IMR-90 (cell line): ENCODE data around the gene TRPM3.

ENCODE experiments used
- BHLHE40 ChIP-seq: fragments of 150-350 bp; IDR thresholded peaks from 2 replicates; pipeline ENCODE4 v1.6.1; 2016; ENCODE audit warnings: mild to moderate bottlenecking, low read depth, low read length
- CHD1 ChIP-seq: IDR thresholded peaks from 2 replicates; pipeline ENCODE4 v1.6.1; 2012; ENCODE audit warnings: low read depth, low read length, improper control_type of control experiment
- FOS ChIP-seq: fragments of 150-350 bp; IDR thresholded peaks from 2 replicates; pipeline ENCODE4 v1.6.1; 2016; ENCODE audit warnings: low read depth, low read length
- MAFK ChIP-seq: IDR thresholded peaks from 2 replicates; pipeline ENCODE4 v1.6.1; 2012; ENCODE audit warnings: low read depth, low read length, improper control_type of control experiment
- MAZ ChIP-seq: IDR thresholded peaks from 2 replicates; pipeline ENCODE4 v1.6.1; 2012; ENCODE audit warnings: low read depth, mild to moderate bottlenecking, low read length, improper control_type of control experiment, moderate library complexity, borderline replicate concordance
- MXI1 ChIP-seq: IDR thresholded peaks from 2 replicates; pipeline ENCODE4 v1.6.1; 2012; ENCODE audit warnings: low read depth, mild to moderate bottlenecking, low read length, moderate library complexity, borderline replicate concordance
- POLR2A ChIP-seq: IDR thresholded peaks from 2 replicates; pipeline ENCODE4 v1.6.1; 2012; ENCODE audit warnings: mild to moderate bottlenecking, low read depth, low read length
- RAD21 ChIP-seq: IDR thresholded peaks from 2 replicates; pipeline ENCODE4 v1.6.1; 2012; ENCODE audit warnings: low read length, improper control_type of control experiment
- RCOR1 ChIP-seq: IDR thresholded peaks from 2 replicates; pipeline ENCODE4 v1.6.1; 2012; ENCODE audit warnings: mild to moderate bottlenecking, low read length, improper control_type of control experiment; ENCODE audit not compliant: insufficient replicate concordance
- RFX5 ChIP-seq: IDR thresholded peaks from 2 replicates; pipeline ENCODE4 v1.8.0; 2012; ENCODE audit warnings: low read depth, mild to moderate bottlenecking, low read length, moderate library complexity
- SMC3 ChIP-seq: fragments of 150-350 bp; IDR thresholded peaks from 2 replicates; pipeline ENCODE4 v1.6.1; 2016; ENCODE audit warnings: low read depth, mild to moderate bottlenecking, antibody characterized with exemption, low read length, moderate library complexity
- TF ChIP-seq, protein P1 (sequence below): conservative IDR thresholded peaks from 2 replicates; pipeline ENCODE4 v1.5.1; 2012; ENCODE audit warnings: mild to moderate bottlenecking, low read depth, low read length, improper control_type of control experiment
- TF ChIP-seq, protein P2 (sequence below): fragments of 150-350 bp; IDR thresholded peaks from 2 replicates; pipeline ENCODE4 v1.6.1; 2017; ENCODE audit warnings: mild to moderate bottlenecking, antibody characterized with exemption, low read length, low read depth

DNA sequence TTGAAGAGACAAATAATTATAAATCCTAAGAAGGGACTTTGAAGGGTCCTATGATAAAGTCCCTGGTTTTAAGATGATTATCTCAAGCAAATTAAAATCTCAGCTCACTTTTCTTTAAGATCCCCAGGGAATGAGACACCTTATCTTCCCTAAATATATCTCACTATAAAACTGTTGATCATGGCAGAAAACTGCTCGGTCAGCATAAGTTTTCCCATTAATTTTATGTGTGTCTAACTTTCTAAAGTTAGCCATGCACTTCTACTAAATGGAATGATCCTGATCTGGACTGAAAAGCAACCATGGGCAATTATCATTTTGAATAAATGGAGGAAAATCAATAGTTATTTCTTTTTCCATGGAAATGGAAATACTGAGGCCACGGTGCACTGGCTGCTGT is 314.5 kb downstream of the TRPM3 start:
- TF ChIP-seq, protein P1, sequence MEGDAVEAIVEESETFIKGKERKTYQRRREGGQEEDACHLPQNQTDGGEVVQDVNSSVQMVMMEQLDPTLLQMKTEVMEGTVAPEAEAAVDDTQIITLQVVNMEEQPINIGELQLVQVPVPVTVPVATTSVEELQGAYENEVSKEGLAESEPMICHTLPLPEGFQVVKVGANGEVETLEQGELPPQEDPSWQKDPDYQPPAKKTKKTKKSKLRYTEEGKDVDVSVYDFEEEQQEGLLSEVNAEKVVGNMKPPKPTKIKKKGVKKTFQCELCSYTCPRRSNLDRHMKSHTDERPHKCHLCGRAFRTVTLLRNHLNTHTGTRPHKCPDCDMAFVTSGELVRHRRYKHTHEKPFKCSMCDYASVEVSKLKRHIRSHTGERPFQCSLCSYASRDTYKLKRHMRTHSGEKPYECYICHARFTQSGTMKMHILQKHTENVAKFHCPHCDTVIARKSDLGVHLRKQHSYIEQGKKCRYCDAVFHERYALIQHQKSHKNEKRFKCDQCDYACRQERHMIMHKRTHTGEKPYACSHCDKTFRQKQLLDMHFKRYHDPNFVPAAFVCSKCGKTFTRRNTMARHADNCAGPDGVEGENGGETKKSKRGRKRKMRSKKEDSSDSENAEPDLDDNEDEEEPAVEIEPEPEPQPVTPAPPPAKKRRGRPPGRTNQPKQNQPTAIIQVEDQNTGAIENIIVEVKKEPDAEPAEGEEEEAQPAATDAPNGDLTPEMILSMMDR, result no peak
- no peak for TF ChIP-seq RFX5
- TF ChIP-seq POLR2A, result no peak
- TF ChIP-seq RCOR1, result no peak
- TF ChIP-seq, protein P2, sequence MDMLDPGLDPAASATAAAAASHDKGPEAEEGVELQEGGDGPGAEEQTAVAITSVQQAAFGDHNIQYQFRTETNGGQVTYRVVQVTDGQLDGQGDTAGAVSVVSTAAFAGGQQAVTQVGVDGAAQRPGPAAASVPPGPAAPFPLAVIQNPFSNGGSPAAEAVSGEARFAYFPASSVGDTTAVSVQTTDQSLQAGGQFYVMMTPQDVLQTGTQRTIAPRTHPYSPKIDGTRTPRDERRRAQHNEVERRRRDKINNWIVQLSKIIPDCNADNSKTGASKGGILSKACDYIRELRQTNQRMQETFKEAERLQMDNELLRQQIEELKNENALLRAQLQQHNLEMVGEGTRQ, result no peak
- peak; percentile 94 for TF ChIP-seq MAFK
- no peak for TF ChIP-seq MXI1
- TF ChIP-seq RAD21, result no peak
- TF ChIP-seq SMC3, result no peak
- no peak for TF ChIP-seq CHD1
- TF ChIP-seq FOS, result no peak
- no peak for TF ChIP-seq BHLHE40
- TF ChIP-seq MAZ, result no peak
